Astrocyte of the cerebellum (primary cell): ENCODE results near the gene HIPK2.

Experiments
- DNase-seq: peaks from one replicate; pipeline ENCODE4 v3.0.0-alpha.2; 2011; ENCODE audit warnings: low read depth
- H3K4me3 ChIP-seq: 2 replicates; pipeline ENCODE4 v1.5.1; 2011; ENCODE audit warnings: mild to moderate bottlenecking, low read depth, low read length, moderate library complexity
- CTCF ChIP-seq: IDR thresholded peaks from 2 replicates; pipeline ENCODE4 v1.5.1; 2012; ENCODE audit warnings: low read length, low read depth, moderate library complexity, mild to moderate bottlenecking; ENCODE audit errors: missing control alignments
- in situ Hi-C: cut with HindIII; loops from 2 replicates; pipeline ENCODE4 v1.10.0; 2017; ENCODE audit warnings: low sequenced_read_pairs

HIPK2 gene

GRCh38 chr7:139587535-139587934 lies 190.3 kb downstream of the HIPK2 start:
- no peak for TF ChIP-seq CTCF
- H3K4me3 ChIP-seq: no peak overlapping the region
- DNase-seq: no peak
- in situ Hi-C loops: no loop called here

GRCh38 chr7:139586286-139586685 lies 191.5 kb downstream of the HIPK2 start:
- in situ Hi-C loops: no loop called here
- H3K4me3 ChIP-seq: no peak overlapping the region
- no peak for TF ChIP-seq CTCF
- no peak for DNase-seq

- no peak for DNase-seq
- TF ChIP-seq CTCF: no peak
- H3K4me3 ChIP-seq: no peak overlapping the region
- in situ Hi-C loops: no loop called here
Observed at GRCh38 chr7:139585042-139585441, 192.8 kb downstream of the HIPK2 start.

- no peak for DNase-seq
- no peak for TF ChIP-seq CTCF
- no peak overlapping the region for H3K4me3 ChIP-seq
- in situ Hi-C loops: no loop called here
Observed at GRCh38 chr7:139583826-139584553, 193.8 kb downstream of the HIPK2 start.

GRCh38 chr7:139582671-139583155 lies 195.1 kb downstream of the HIPK2 start:
- TF ChIP-seq CTCF: no peak
- in situ Hi-C loops: no loop called here
- DNase-seq: no peak
- no peak overlapping the region for H3K4me3 ChIP-seq

- H3K4me3 ChIP-seq: no peak overlapping the region
- no peak for TF ChIP-seq CTCF
- no peak for DNase-seq
- in situ Hi-C loops: no loop called here
Observed at GRCh38 chr7:139582130-139582650, 195.6 kb downstream of the HIPK2 start.
